Pancreas (tissue), 10 donors: ENCODE results near the gene KCNK3. TPM values are rescaled to one million over a fixed set of nuclear protein-coding genes. Genes with fewer than 3 reads are reported as not detected.

Experiments
- ATAC-seq, 4 donors: fragments of 200-7000 bp; cut with Tn5 transposase; one replicate each; pipeline versions ENCODE4 v1.8.0 to v1.9.1; 2020; ENCODE audit warnings: mild to moderate bottlenecking in 4 of 4, moderate library complexity in 4 of 4
- DNase-seq, 6 donors: peaks; one replicate each; pipeline ENCODE4 v3.0.0-alpha.2; 2020
- FAIRE-seq: peaks from 2 replicates; lab custom pipeline; 2012; peaks lifted over from hg19 to GRCh38; lab: Jason Lieb, UNC
- H3K27ac ChIP-seq, 4 donors: fragments of 200-600 bp; sonication (generic); 1 replicate in 3 of 4; 2 replicates in 1 of 4; pipeline versions ENCODE4 v1.5.0 to v1.8.0; 2020
- H3K27me3 ChIP-seq, 4 donors: fragments of 200-600 bp; one replicate each; pipeline ENCODE4 v1.8.0; 2021
- H3K36me3 ChIP-seq, 3 donors: fragments of 200-600 bp; sonication (generic) in 1 of 3; one replicate each; pipeline versions ENCODE4 v1.5.0 to v1.8.0; 2020 to 2021
- H3K4me1 ChIP-seq, 3 donors: fragments of 200-600 bp; one replicate each; pipeline ENCODE4 v1.8.0; 2021
- H3K4me3 ChIP-seq, 4 donors: fragments of 200-600 bp; sonication (generic) in 2 of 4; one replicate each; pipeline versions ENCODE4 v1.5.0 to v1.8.0; 2020 to 2021
- H3K9me3 ChIP-seq, 4 donors: fragments of 200-600 bp; one replicate each; pipeline ENCODE4 v1.8.0; 2021
- WGBS, 2 donors: extraction: QIAGEN DNeasy Blood & Tissue Kit; methylation state at CpG; one replicate each; pipeline ENCODE4 v1.1.7; 2013; 5-methylcytosine and 5-hydroxymethylcytosine counted together
- intact Hi-C, 3 donors: fragments of 100-400 bp; cut with DNase I; formaldehyde crosslinking; loops; one replicate each; pipeline versions ENCODE4 v1.11.1 to v1.14.2; 2022
- polyA plus RNA-seq, 2 donors: library from polyadenylated mRNA; stranded (reverse); fragments of 200-250 nt; gene quantifications; one replicate each; pipeline ENCODE4 v1.2.3, GENCODE V29; 2013
- total RNA-seq, 6 donors: library from RNA; stranded (reverse); fragmentation: NEBNext Ultra II Directional in 4 of 6; extraction: Animal tissue kit (Norgen Biotek cat#: 25700) in 4 of 6; gene quantifications; one replicate each; pipeline versions ENCODE4 v1.2.1 to v1.2.4, GENCODE V29; 2021 to 2023
- TF ChIP-seq, protein P1 (sequence below), 4 donors: fragments of 200-600 bp; sonication (generic) in 3 of 4; IDR thresholded peaks; one replicate each; pipeline versions ENCODE4 v1.5.0 to v1.8.0; 2021; ENCODE audit warnings: antibody characterized with exemption in 4 of 4
- donor health status: healthy with polysubstance abuse.
- donor health status: DM: no; HTN: no; CAD: no; lungs with moderate emphysema.
- donor health status: DM: no; HTN: no; CAD: no.
- donor health status: control.
- donor health status: control.
- donor health status: Bipolar disorder and iron deficiency.
- donor health status: DM: yes; HTN: yes; CAD: no.
- donor health status: DM: no; HTN: no; CAD: no.
- donor health status: DM: no; HTN: no; CAD: no.
- donor health status: DM: yes; HTN: yes; CAD: no.

Gene KCNK3
- total and polyA plus RNA-seq, 8 donors = 7.5 to 46.4 (median 30.2) TPM

DNA sequence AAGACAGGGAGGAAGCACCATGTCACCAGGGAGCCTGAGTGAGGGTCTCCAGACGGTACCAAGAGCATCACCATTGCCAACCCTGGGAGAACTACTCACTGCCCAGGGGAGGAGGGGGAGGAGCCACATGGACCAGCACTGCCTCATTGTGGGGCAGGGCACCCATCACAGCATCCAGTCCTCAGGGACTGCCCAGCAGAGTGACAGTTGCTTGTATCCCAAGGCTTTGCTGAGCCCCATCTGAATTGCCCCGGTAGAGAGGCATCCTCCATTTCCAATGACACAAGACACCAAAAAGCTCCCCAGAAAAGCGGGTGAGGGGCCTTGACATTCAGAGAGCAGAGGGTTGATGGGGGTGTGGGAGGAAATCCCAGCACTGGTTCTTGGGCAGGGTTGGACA, 44.5 kb upstream of the KCNK3 start:
- no peaks in the 10 kb centered on the region for H3K9me3 ChIP-seq
- H3K4me1 ChIP-seq = no peaks in the 10 kb centered on the region
- ATAC-seq (no peak), DNase-seq (no peak), FAIRE-seq (no peak)
- intact Hi-C loops = no loop called here
- WGBS, 2 donors = 84% methylated on average over 3 of the region's 3 CpGs
- no peaks in the 10 kb centered on the region for H3K36me3 ChIP-seq
- no peak overlapping the region for H3K4me3 ChIP-seq
- no peaks in the 10 kb centered on the region for H3K27me3 ChIP-seq
- TF ChIP-seq, protein P1, sequence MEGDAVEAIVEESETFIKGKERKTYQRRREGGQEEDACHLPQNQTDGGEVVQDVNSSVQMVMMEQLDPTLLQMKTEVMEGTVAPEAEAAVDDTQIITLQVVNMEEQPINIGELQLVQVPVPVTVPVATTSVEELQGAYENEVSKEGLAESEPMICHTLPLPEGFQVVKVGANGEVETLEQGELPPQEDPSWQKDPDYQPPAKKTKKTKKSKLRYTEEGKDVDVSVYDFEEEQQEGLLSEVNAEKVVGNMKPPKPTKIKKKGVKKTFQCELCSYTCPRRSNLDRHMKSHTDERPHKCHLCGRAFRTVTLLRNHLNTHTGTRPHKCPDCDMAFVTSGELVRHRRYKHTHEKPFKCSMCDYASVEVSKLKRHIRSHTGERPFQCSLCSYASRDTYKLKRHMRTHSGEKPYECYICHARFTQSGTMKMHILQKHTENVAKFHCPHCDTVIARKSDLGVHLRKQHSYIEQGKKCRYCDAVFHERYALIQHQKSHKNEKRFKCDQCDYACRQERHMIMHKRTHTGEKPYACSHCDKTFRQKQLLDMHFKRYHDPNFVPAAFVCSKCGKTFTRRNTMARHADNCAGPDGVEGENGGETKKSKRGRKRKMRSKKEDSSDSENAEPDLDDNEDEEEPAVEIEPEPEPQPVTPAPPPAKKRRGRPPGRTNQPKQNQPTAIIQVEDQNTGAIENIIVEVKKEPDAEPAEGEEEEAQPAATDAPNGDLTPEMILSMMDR (IDR thresholded peaks at IDR 0.05) = no peak
- H3K27ac ChIP-seq = no peak overlapping the region

- TF ChIP-seq, protein P1 (IDR thresholded peaks at IDR 0.05) = no peak
- Histone ChIP-seq H3K27ac (no peak overlapping the region), H3K4me3 (no peak overlapping the region), H3K36me3 (no peaks in the 10 kb centered on the region), H3K27me3 (no peaks in the 10 kb centered on the region), H3K4me1 (no peaks in the 10 kb centered on the region), H3K9me3 (no peaks in the 10 kb centered on the region)
- DNase-seq (no peak), FAIRE-seq (no peak), ATAC-seq (no peak)
- intact Hi-C loops = no loop called here
- WGBS, 2 donors = 88 to 90% methylated on average over 6 of the region's 6 CpGs
Observed at GRCh38 chr2:26648516-26648915, 44.0 kb upstream of the KCNK3 start.

GRCh38 chr2:26649322-26649721, 43.2 kb upstream of the KCNK3 start:
- Histone ChIP-seq H3K4me1 (no peaks in the 10 kb centered on the region), H3K9me3 (no peaks in the 10 kb centered on the region), H3K27ac (no peak overlapping the region), H3K4me3 (no peak overlapping the region), H3K27me3 (no peaks in the 10 kb centered on the region), H3K36me3 (no peaks in the 10 kb centered on the region)
- no peak for ATAC-seq
- FAIRE-seq = no peak
- TF ChIP-seq, protein P1 (IDR thresholded peaks at IDR 0.05) = no peak
- no peak for DNase-seq
- intact Hi-C loops = no loop called here
- WGBS, 2 donors = 65 to 76% methylated on average over 7 of the region's 7 CpGs

GRCh38 chr2:26649992-26650712, 42.4 kb upstream of the KCNK3 start:
- Histone ChIP-seq H3K9me3 (no peaks in the 10 kb centered on the region), H3K4me1 (no peaks in the 10 kb centered on the region), H3K4me3 (no peak overlapping the region), H3K36me3 (no peaks in the 10 kb centered on the region), H3K27ac (no peak overlapping the region), H3K27me3 (no peaks in the 10 kb centered on the region)
- no peak for FAIRE-seq
- intact Hi-C loops = no loop called here
- no peak for DNase-seq
- TF ChIP-seq, protein P1 (IDR thresholded peaks at IDR 0.05) = no peak
- ATAC-seq = no peak
- 78 to 80% methylated on average over 12 of the region's 12 CpGs for WGBS, 2 donors

DNA sequence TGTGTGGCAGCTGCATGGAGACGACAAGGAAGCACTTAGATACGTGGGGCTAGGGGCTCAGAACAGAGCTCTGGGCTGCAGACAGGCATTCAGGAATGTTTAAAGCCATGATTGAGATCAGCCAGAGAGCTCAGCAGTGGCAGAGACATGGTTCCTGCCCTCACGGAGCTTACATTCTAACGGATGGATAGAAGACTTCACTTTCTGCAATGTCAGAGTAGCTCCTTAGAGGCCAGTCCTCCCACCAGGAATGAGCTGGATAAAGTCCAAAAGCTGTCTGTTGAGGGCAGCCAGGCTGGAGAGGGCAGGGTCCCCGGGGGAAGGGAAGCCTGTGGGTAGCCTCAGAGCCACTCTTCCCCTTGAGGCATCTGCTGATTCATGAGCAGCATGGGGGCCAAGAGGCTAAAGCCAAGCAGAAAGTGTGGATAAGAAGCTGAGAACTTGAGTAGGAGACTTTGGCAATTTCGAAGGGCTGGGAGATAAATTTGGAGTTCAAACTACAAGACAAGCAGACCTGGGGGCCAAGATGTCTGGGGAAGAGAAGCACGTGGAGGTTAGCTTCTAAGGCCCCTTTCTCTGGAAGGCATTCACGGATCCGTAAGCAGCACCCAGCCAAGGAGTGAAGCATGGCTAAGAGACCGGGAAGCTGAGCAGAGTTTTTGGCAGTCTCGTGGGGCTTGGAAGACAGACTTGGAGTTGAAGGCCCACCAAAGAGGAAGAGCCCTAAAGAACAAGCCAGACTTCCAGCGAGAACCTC, 41.6 kb upstream of the KCNK3 start:
- FAIRE-seq = no peak
- no peak for DNase-seq
- intact Hi-C loops = no loop called here
- H3K27ac ChIP-seq = no peak overlapping the region
- TF ChIP-seq, protein P1 (IDR thresholded peaks at IDR 0.05) = no peak
- H3K27me3 ChIP-seq = no peaks in the 10 kb centered on the region
- H3K4me1 ChIP-seq = no peaks in the 10 kb centered on the region
- WGBS, 2 donors = 89 to 90% methylated on average over 12 of the region's 12 CpGs
- no peak for ATAC-seq
- H3K9me3 ChIP-seq = no peaks in the 10 kb centered on the region
- no peaks in the 10 kb centered on the region for H3K36me3 ChIP-seq
- no peak overlapping the region for H3K4me3 ChIP-seq
